GM12878 (cell line): ENCODE measurements around the gene HAO1. TPM values are rescaled to one million over a fixed set of nuclear protein-coding genes. Genes with fewer than 3 reads are reported as not detected.

Experiments used
- ATAC-seq: fragments of 200-7000 bp; cut with Tn5 transposase; 3 replicates; pipeline ENCODE4 v1.9.1; 2020; ENCODE audit warnings: mild to moderate bottlenecking, moderate library complexity
- BruUV-seq: library from RNA; stranded (reverse); fragments of 400-500 nt; replicated peaks from 2 replicates; lab custom pipeline; 2021; lab: Mats Ljungman, UMichigan
- CTCF ChIA-PET: fragments of 300-600 bp; sonication (Branson Sonifier 250); formaldehyde crosslinking; extraction: SDS; loops from one replicate; lab custom pipeline; 2021; ENCODE audit warnings: inconsistent platforms; lab: Yijun Ruan, JAX
- POLR2A ChIA-PET: fragments of 350-600 bp; formaldehyde crosslinking; extraction: SDS; loops from one replicate; lab custom pipeline; 2021; ENCODE audit warnings: inconsistent platforms; lab: Charles Lee
- RAD21 ChIA-PET: fragments of 300-600 bp; sonication (Branson Sonifier 250); formaldehyde crosslinking; loops from one replicate; lab custom pipeline; 2023; ENCODE audit warnings: antibody characterized with exemption; ENCODE audit not compliant: unreplicated experiment; lab: Charles Lee
- SMC1A ChIA-PET: fragments of 300-600 bp; sonication (Branson Sonifier 250); formaldehyde crosslinking; loops from one replicate; lab custom pipeline; 2023; ENCODE audit not compliant: unreplicated experiment, uncharacterized antibody; lab: Charles Lee
- DNase-seq: peaks from one replicate; pipeline ENCODE4 v3.0.0-alpha.2; 2011; ENCODE audit warnings: low read depth, low spot score
- FAIRE-seq: peaks from 3 replicates; lab custom pipeline; 2011; peaks lifted over from hg19 to GRCh38; lab: Jason Lieb, UNC
- H2AFZ ChIP-seq: 2 replicates; pipeline ENCODE4 v1.6.0; 2011; ENCODE audit warnings: low read depth, low read length, control low read depth; ENCODE audit not compliant: control insufficient read depth
- H3K27ac ChIP-seq: 2 replicates; pipeline ENCODE4 v1.5.1; 2011; ENCODE audit warnings: control low read depth; ENCODE audit not compliant: control insufficient read depth, insufficient read depth
- H3K27me3 ChIP-seq, 2 experiments: replicated peaks in 1 of 2; 2 replicates each; pipeline versions ENCODE4 v1.6.0 to v1.6.1; 2011; ENCODE audit warnings: low read length in 1 of 2; ENCODE audit not compliant: control insufficient read depth in 2 of 2, insufficient read depth in 2 of 2
- H3K36me3 ChIP-seq, 2 experiments: 2 replicates each; pipeline ENCODE4 v1.5.1; 2011; ENCODE audit warnings: low read length in 1 of 2; ENCODE audit not compliant: control insufficient read depth in 2 of 2, insufficient read depth in 2 of 2
- H3K4me1 ChIP-seq: 2 replicates; pipeline ENCODE4 v1.6.1; 2011; ENCODE audit warnings: mild to moderate bottlenecking, low read length, moderate library complexity, mixed read lengths; ENCODE audit not compliant: control insufficient read depth, insufficient read depth
- H3K4me2 ChIP-seq: 2 replicates; pipeline ENCODE4 v1.6.0; 2011; ENCODE audit warnings: control low read depth; ENCODE audit not compliant: control insufficient read depth, insufficient read depth
- H3K4me3 ChIP-seq: fragments of 200-600 bp; sonication (generic); 2 replicates; pipeline ENCODE4 v1.5.1; 2016
- H3K79me2 ChIP-seq: 2 replicates; pipeline ENCODE4 v1.6.0; 2011; ENCODE audit warnings: low read length; ENCODE audit not compliant: control insufficient read depth, insufficient read depth
- H3K9ac ChIP-seq: 2 replicates; pipeline ENCODE4 v1.8.0; 2011; ENCODE audit warnings: low read length, control low read depth, mixed read lengths; ENCODE audit not compliant: control insufficient read depth, insufficient read depth
- H3K9me3 ChIP-seq: replicated peaks from 3 replicates; pipeline ENCODE4 v1.5.1; 2011; ENCODE audit warnings: mild to moderate bottlenecking, low read length; ENCODE audit not compliant: control insufficient read depth, insufficient read depth
- H4K20me1 ChIP-seq: 2 replicates; pipeline ENCODE4 v1.6.0; 2011; ENCODE audit not compliant: control insufficient read depth, insufficient read depth
- BCL11A ChIP-seq: IDR thresholded peaks from 2 replicates; pipeline ENCODE4 v1.6.1; 2011; ENCODE audit warnings: low read depth, low read length
- CUX1 ChIP-seq: IDR thresholded peaks from 2 replicates; pipeline ENCODE4 v1.6.1; 2012; ENCODE audit warnings: improper control_type of control experiment, low read depth, low read length; ENCODE audit not compliant: insufficient replicate concordance
- FOXK2 ChIP-seq: fragments of 450-650 bp; IDR thresholded peaks from 2 replicates; pipeline ENCODE4 v1.6.1; 2017; ENCODE audit warnings: mild to moderate bottlenecking, moderate library complexity
- IKZF2 ChIP-seq, 2 experiments: fragments of 450-650 bp; IDR thresholded peaks; 2 replicates each; pipeline ENCODE4 v1.6.1; 2017; ENCODE audit warnings: mild to moderate bottlenecking in 2 of 2, moderate library complexity in 2 of 2
- LARP7 ChIP-seq: fragments of 450-650 bp; IDR thresholded peaks from 2 replicates; pipeline ENCODE4 v1.6.1; 2017; ENCODE audit warnings: mild to moderate bottlenecking
- MXI1 ChIP-seq: fragments of 150-350 bp; IDR thresholded peaks from 2 replicates; pipeline ENCODE4 v1.6.1; 2011; ENCODE audit warnings: low read depth, mild to moderate bottlenecking, inconsistent platforms, low read length, improper control_type of control experiment
- RAD51 ChIP-seq: fragments of 450-650 bp; IDR thresholded peaks from 2 replicates; pipeline ENCODE4 v1.6.1; 2016; ENCODE audit warnings: moderate library complexity, mild to moderate bottlenecking, inconsistent platforms
- RB1 ChIP-seq: fragments of 450-650 bp; formaldehyde crosslinking; IDR thresholded peaks from 2 replicates; pipeline ENCODE4 v1.6.1; 2017; ENCODE audit warnings: mild to moderate bottlenecking, borderline replicate concordance
- TCF3 ChIP-seq: IDR thresholded peaks from 2 replicates; pipeline ENCODE4 v1.6.1; 2012; ENCODE audit warnings: low read depth, mild to moderate bottlenecking, low read length, borderline replicate concordance; ENCODE audit not compliant: insufficient read depth
- ZNF274 ChIP-seq: IDR thresholded peaks from one replicate; pipeline ENCODE4 v1.8.0; 2011; ENCODE audit not compliant: insufficient read length, insufficient read depth
- WGBS: methylation state at CpG from one replicate; pipeline ENCODE4 v1.1.6; 2016; ENCODE audit warnings: low lambda C conversion rate; ENCODE audit not compliant: insufficient replicate concordance, insufficient coverage; ENCODE audit errors: missing lambda C conversion rate; 5-methylcytosine and 5-hydroxymethylcytosine counted together
- in situ Hi-C: fragments of 300-500 bp; cut with MboI; formaldehyde crosslinking; loops from 9 replicates; pipeline ENCODE4 v1.14.3; 2018; ENCODE audit warnings: mixed read lengths
- intact Hi-C: fragments of 100-400 bp; cut with micrococcal nuclease; formaldehyde crosslinking; loops from one replicate; pipeline ENCODE4 v1.14.2; 2022; ENCODE audit not compliant: unreplicated experiment
- polyA plus RNA-seq, 11 experiments: library from polyadenylated mRNA; depleted of rRNA in 4 of 11; unstranded in 6 of 11; stranded (reverse) in 5 of 11; fragments of >200 nt; fragmentation: Nextera tagmentation in 4 of 11; fragmentation: Illumina TruSeq in 1 of 11; extraction: Ambion mirVana in 4 of 11; extraction: Trizol in 1 of 11; gene quantifications; 1 replicate in 1 of 11; 2 replicates in 10 of 11; pipeline versions ENCODE4 v1.2.1 to v1.2.3, GENCODE V29; 2011 to 2016; ENCODE audit warnings: inconsistent platforms in 2 of 11, missing spikeins in 2 of 11, low read depth in 1 of 11
- total RNA-seq, 4 experiments: library from RNA; depleted of rRNA in 3 of 4; stranded (reverse); fragments of >200 nt in 3 of 4; fragmentation: Illumina TruSeq in 1 of 4; extraction: Trizol in 1 of 4; gene quantifications; 2 replicates each; pipeline versions ENCODE4 v1.2.1 to v1.2.3, GENCODE V29; 2013 to 2021
- TF ChIP-seq, protein P1 (sequence below): IDR thresholded peaks from 2 replicates; pipeline ENCODE4 v1.6.1; 2012; ENCODE audit warnings: low read depth, low read length, improper control_type of control experiment
- TF ChIP-seq, protein P2 (sequence below): IDR thresholded peaks from 2 replicates; pipeline ENCODE4 v1.6.1; 2012; ENCODE audit warnings: low read depth, low read length, improper control_type of control experiment

HAO1 gene
- total and polyA plus RNA-seq, 10 of the 15 experiments (the other 5 are each of a cell fraction or from before 2014, with no cell fraction given), result 0.03 to 0.29 (median 0.05) TPM; not detected in 7

- ChIA-PET SMC1A (interaction anchor here (0.7 kb wide), 1 partner anchor 1110 kb away, joined by 3 read pairs; no protein-coding TSS in a partner anchor), POLR2A (no interaction called here), RAD21 (no interaction called here), CTCF (no interaction called here)
- in situ Hi-C loops (loop anchor here (10.0 to 25.0 kb wide), 2 partner anchors 1026 to 1089 kb away; partner anchors contain the start of gene BMP2), intact Hi-C loops (no loop called here)
- H3K4me1 ChIP-seq, result no peaks in the 10 kb centered on the region
- FAIRE-seq (no peak), DNase-seq (no peak), ATAC-seq (no peak)
- no peak overlapping the region for H3K4me2 ChIP-seq
- 24% methylated on average over 7 of the region's 7 CpGs for WGBS
- H3K4me3 ChIP-seq, result no peak overlapping the region
- no peaks in the 10 kb centered on the region; a peak in 1 of 4 replicates for H3K27me3 ChIP-seq
- no peaks in the 10 kb centered on the region for H3K9me3 ChIP-seq
- no peaks in the 10 kb centered on the region for H4K20me1 ChIP-seq
- no peak overlapping the region for H2AFZ ChIP-seq
- no peaks in the 10 kb centered on the region for H3K36me3 ChIP-seq
- BruUV-seq, result no TSS peak
- no peak overlapping the region for H3K9ac ChIP-seq
- no peak for TF ChIP-seq FOXK2
- TF ChIP-seq MXI1, result no peak
- TF ChIP-seq, protein P1, sequence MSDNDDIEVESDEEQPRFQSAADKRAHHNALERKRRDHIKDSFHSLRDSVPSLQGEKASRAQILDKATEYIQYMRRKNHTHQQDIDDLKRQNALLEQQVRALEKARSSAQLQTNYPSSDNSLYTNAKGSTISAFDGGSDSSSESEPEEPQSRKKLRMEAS, result no peak
- TF ChIP-seq ZNF274, result no peak
- no peak for TF ChIP-seq RAD51
- TF ChIP-seq, protein P2, sequence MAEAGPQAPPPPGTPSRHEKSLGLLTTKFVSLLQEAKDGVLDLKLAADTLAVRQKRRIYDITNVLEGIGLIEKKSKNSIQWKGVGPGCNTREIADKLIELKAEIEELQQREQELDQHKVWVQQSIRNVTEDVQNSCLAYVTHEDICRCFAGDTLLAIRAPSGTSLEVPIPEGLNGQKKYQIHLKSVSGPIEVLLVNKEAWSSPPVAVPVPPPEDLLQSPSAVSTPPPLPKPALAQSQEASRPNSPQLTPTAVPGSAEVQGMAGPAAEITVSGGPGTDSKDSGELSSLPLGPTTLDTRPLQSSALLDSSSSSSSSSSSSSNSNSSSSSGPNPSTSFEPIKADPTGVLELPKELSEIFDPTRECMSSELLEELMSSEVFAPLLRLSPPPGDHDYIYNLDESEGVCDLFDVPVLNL, result no peak
- TF ChIP-seq CUX1, result no peak
- no peak for TF ChIP-seq IKZF2 (IDR thresholded peaks at IDR 0.05)
- TF ChIP-seq RB1, result no peak
- TF ChIP-seq TCF3, result no peak
- TF ChIP-seq BCL11A, result no peak
- no peak for TF ChIP-seq LARP7
- no peaks in the 10 kb centered on the region for H3K79me2 ChIP-seq
- H3K27ac ChIP-seq, result no peak overlapping the region
Observed at GRCh38 chr20:7850775-7851490, 89.3 kb downstream of the HAO1 start.
